Measurements from ENCODE around the gene EDNRA.
A peak's percentile ranks its signal among the peaks of the same experiment; 100 is the strongest.

EDNRA gene

GRCh38 chr4:147498031-147498660 lies 17.2 kb downstream of the EDNRA start:
- DNase-seq: peak in 1 of 2 experiments; percentile 3

GRCh38 chr4:147508346-147508745 lies 27.4 kb downstream of the EDNRA start:
- no peak for DNase-seq

GRCh38 chr4:147509386-147509785 lies 28.5 kb downstream of the EDNRA start:
- DNase-seq: no peak

- DNase-seq: no peak
Observed at GRCh38 chr4:147510962-147511668, 30.2 kb downstream of the EDNRA start.

GRCh38 chr4:147513091-147513490 lies 32.2 kb downstream of the EDNRA start:
- DNase-seq: no peak

- no peak for DNase-seq
Observed at GRCh38 chr4:147513952-147514351, 33.1 kb downstream of the EDNRA start.

GRCh38 chr4:147515220-147515936 lies 34.5 kb downstream of the EDNRA start:
- no peak for DNase-seq

GRCh38 chr4:147516133-147516532 lies 35.2 kb downstream of the EDNRA start:
- no peak for DNase-seq

GRCh38 chr4:147518086-147518485 lies 37.2 kb downstream of the EDNRA start:
- no peak for DNase-seq

GRCh38 chr4:147518846-147519767 lies 38.2 kb downstream of the EDNRA start:
- peak in 1 of 2 experiments; percentile 38 for DNase-seq

- DNase-seq: no peak
Observed at GRCh38 chr4:147524601-147525000, 43.7 kb downstream of the EDNRA start.

GRCh38 chr4:147525494-147526271 lies 44.8 kb downstream of the EDNRA start:
- DNase-seq: no peak

GRCh38 chr4:147526272-147526654 lies 45.4 kb downstream of the EDNRA start:
- no peak for DNase-seq

- no peak for DNase-seq
Observed at GRCh38 chr4:147528054-147528453, 47.2 kb downstream of the EDNRA start.

- DNase-seq: no peak
Observed at GRCh38 chr4:147530134-147530533, 49.2 kb downstream of the EDNRA start.

- no peak for DNase-seq
Observed at GRCh38 chr4:147530723-147531122, 49.8 kb downstream of the EDNRA start.

GRCh38 chr4:147532896-147533295 lies 52.0 kb downstream of the EDNRA start:
- DNase-seq: no peak

- DNase-seq: no peak
Observed at GRCh38 chr4:147533331-147533730, 52.4 kb downstream of the EDNRA start.

- DNase-seq: no peak
Observed at GRCh38 chr4:147535124-147535523, 54.2 kb downstream of the EDNRA start.

GRCh38 chr4:147538711-147539110 lies 57.8 kb downstream of the EDNRA start:
- no peak for DNase-seq

GRCh38 chr4:147539959-147540358 lies 59.1 kb downstream of the EDNRA start:
- DNase-seq: no peak

Data from NCI-H524 (cell line).